Panc1 (cell line): ENCODE measurements around the gene FGD2. TPM values are rescaled to one million over a fixed set of nuclear protein-coding genes. Genes with fewer than 3 reads are reported as not detected.
A peak's percentile ranks its signal among the peaks of the same experiment; 100 is the strongest.

Experiments used
- ATAC-seq: fragments of 200-7000 bp; cut with Tn5 transposase; 2 replicates; pipeline ENCODE4 v1.9.1; 2020; ENCODE audit warnings: mild to moderate bottlenecking, moderate library complexity
- BruUV-seq: library from RNA; stranded (reverse); fragments of 400-500 nt; replicated peaks from 2 replicates; lab custom pipeline; 2021; lab: Mats Ljungman, UMichigan
- CTCF ChIA-PET: fragments of 300-600 bp; sonication (Branson Sonifier 250); formaldehyde crosslinking; loops from one replicate; lab custom pipeline; 2022; ENCODE audit warnings: antibody characterized with exemption; lab: Charles Lee
- POLR2A ChIA-PET: fragments of 300-600 bp; sonication (Branson Sonifier 250); formaldehyde crosslinking; loops from one replicate; lab custom pipeline; 2022; ENCODE audit warnings: antibody characterized with exemption; lab: Charles Lee
- DNase-seq: peaks from one replicate; pipeline ENCODE4 v3.0.0-alpha.2; 2010; ENCODE audit warnings: low read depth, low spot score
- H3K27ac ChIP-seq: 2 replicates; pipeline ENCODE4 v1.5.1; 2011; ENCODE audit warnings: mild to moderate bottlenecking, low read length, inconsistent platforms
- H3K27me3 ChIP-seq: fragments of 200-500 bp; sonication (Bioruptor generic); 2 replicates; pipeline ENCODE4 v1.6.0; 2014; ENCODE audit warnings: low read length, inconsistent platforms; ENCODE audit not compliant: control insufficient read depth, insufficient read depth
- H3K36me3 ChIP-seq: fragments of 200-500 bp; sonication (Bioruptor generic); 2 replicates; pipeline ENCODE4 v1.5.1; 2014; ENCODE audit warnings: inconsistent platforms, mild to moderate bottlenecking, low read length, moderate library complexity; ENCODE audit not compliant: control insufficient read depth, insufficient read depth
- H3K4me1 ChIP-seq: 2 replicates; pipeline ENCODE4 v1.5.1; 2011; ENCODE audit warnings: inconsistent platforms, mild to moderate bottlenecking, low read length, moderate library complexity; ENCODE audit not compliant: control insufficient read depth, insufficient read depth
- H3K4me3 ChIP-seq, 2 experiments: 2 replicates each; pipeline ENCODE4 v1.5.1; 2011 to 2012; ENCODE audit warnings: low read depth in 2 of 2, low read length in 2 of 2, mild to moderate bottlenecking in 2 of 2, inconsistent platforms in 1 of 2, moderate library complexity in 1 of 2
- H3K9me3 ChIP-seq: fragments of 200-500 bp; sonication (Bioruptor generic); 2 replicates; pipeline ENCODE4 v1.5.1; 2014; ENCODE audit warnings: low read depth, mild to moderate bottlenecking, inconsistent platforms, low read length, moderate library complexity; ENCODE audit not compliant: control insufficient read depth, insufficient read depth
- POLR2AphosphoS5 ChIP-seq: IDR thresholded peaks from 2 replicates; pipeline ENCODE4 v1.6.1; 2012; ENCODE audit warnings: mild to moderate bottlenecking, low read depth, low read length, moderate library complexity
- REST ChIP-seq, 2 experiments: IDR thresholded peaks; 2 replicates each; pipeline ENCODE4 v1.6.1; 2011 to 2012; ENCODE audit warnings: low read depth in 2 of 2, control low read depth in 1 of 2, low read length in 1 of 2, mild to moderate bottlenecking in 1 of 2, moderate library complexity in 1 of 2; ENCODE audit not compliant: insufficient read depth in 1 of 2
- SIN3A ChIP-seq: IDR thresholded peaks from 2 replicates; pipeline ENCODE4 v1.6.1; 2012; ENCODE audit warnings: low read depth, mild to moderate bottlenecking, low read length, moderate library complexity, borderline replicate concordance; ENCODE audit not compliant: insufficient read depth
- TCF7L2 ChIP-seq: IDR thresholded peaks from 2 replicates; pipeline ENCODE4 v1.6.1; 2011; ENCODE audit warnings: mild to moderate bottlenecking, low read depth, low read length, inconsistent platforms
- in situ Hi-C: cut with HindIII; loops from 2 replicates; pipeline ENCODE4 v1.10.0; 2016; ENCODE audit warnings: low sequenced_read_pairs, low pct_unique_long_range_greater_than_20kb
- intact Hi-C: fragments of 100-400 bp; cut with micrococcal nuclease; formaldehyde crosslinking; loops from one replicate; pipeline ENCODE4 v1.10.0; 2022; ENCODE audit not compliant: unreplicated experiment
- total RNA-seq: library from RNA; stranded (reverse); gene quantifications from one replicate; pipeline ENCODE4 v1.2.1, GENCODE V29; 2021; ENCODE audit not compliant: unreplicated experiment
- TF ChIP-seq, protein P1 (sequence below): fragments of 450-650 bp; IDR thresholded peaks from 2 replicates; pipeline ENCODE4 v1.5.1; 2017; ENCODE audit warnings: mild to moderate bottlenecking

FGD2 gene
- total RNA-seq, 1 experiment from 2014 or later: 0.10 TPM

DNA sequence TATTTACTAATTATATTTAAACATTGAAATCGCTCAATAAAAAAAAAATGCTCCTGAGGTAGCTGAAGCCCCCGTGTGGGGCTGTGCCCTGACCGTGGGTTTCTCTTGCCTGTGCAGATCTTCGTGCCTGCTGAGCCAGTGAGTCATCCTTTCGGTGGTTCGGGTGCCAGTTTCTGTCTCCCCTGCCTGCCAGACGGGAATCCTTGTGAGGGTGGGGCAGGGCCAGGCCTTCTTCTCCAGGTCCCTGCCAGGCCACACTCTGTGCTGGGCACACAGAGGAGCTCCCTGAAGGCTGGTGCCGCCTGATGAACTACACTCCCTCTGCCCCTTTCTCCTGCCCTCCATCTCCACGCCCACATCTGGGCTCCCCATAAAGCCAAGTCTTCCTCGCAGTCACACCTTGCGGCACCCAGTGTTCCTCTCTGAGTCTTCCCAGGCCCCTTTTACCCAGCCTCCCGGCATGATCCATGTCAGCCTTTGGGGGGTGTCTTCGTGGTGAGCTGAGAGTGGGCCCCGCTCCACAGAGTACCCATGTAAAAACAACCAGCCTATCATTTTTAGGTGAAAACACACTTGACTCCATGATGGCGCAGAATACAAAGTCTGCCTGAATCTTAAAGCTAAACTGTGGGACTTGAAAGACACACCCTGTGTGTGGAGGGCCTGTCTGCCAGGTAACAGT, 19.3 kb downstream of the FGD2 start:
- H3K9me3 ChIP-seq: no peaks in the 10 kb centered on the region
- POLR2A ChIA-PET: no interaction called here
- H3K4me1 ChIP-seq: 0 out of 2 replicates have a peak, but pooled peaks cover 10% of the 10 kb centered on the region
- no TSS peak for BruUV-seq
- H3K27ac ChIP-seq: 0 out of 2 replicates have a peak overlapping the region, but pooled peaks have one; percentile 26
- TF ChIP-seq SIN3A (no peak), POLR2AphosphoS5 (no peak), REST (IDR thresholded peaks at IDR 0.05; ENCODE audit: insufficient read depth in 1 of 2, low read depth in 2 of 2, low read length in 1 of 2) (no peak), TCF7L2 (no peak)
- TF ChIP-seq, protein P1, sequence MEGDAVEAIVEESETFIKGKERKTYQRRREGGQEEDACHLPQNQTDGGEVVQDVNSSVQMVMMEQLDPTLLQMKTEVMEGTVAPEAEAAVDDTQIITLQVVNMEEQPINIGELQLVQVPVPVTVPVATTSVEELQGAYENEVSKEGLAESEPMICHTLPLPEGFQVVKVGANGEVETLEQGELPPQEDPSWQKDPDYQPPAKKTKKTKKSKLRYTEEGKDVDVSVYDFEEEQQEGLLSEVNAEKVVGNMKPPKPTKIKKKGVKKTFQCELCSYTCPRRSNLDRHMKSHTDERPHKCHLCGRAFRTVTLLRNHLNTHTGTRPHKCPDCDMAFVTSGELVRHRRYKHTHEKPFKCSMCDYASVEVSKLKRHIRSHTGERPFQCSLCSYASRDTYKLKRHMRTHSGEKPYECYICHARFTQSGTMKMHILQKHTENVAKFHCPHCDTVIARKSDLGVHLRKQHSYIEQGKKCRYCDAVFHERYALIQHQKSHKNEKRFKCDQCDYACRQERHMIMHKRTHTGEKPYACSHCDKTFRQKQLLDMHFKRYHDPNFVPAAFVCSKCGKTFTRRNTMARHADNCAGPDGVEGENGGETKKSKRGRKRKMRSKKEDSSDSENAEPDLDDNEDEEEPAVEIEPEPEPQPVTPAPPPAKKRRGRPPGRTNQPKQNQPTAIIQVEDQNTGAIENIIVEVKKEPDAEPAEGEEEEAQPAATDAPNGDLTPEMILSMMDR: no peak
- no peaks in the 10 kb centered on the region for H3K27me3 ChIP-seq
- intact Hi-C loops: loop anchor here (1.0 kb wide), 1 partner anchor 27 kb away; no protein-coding TSS in a partner anchor
- H3K36me3 ChIP-seq: no peaks in the 10 kb centered on the region
- CTCF ChIA-PET: interaction anchor here (0.6 to 0.9 kb wide), 2 partner anchors 165 to 185 kb away, joined by 4 to 6 read pairs; no protein-coding TSS in a partner anchor
- no peak overlapping the region for H3K4me3 ChIP-seq
- DNase-seq (no peak), ATAC-seq (no peak)
- in situ Hi-C loops: no loop called here

DNA sequence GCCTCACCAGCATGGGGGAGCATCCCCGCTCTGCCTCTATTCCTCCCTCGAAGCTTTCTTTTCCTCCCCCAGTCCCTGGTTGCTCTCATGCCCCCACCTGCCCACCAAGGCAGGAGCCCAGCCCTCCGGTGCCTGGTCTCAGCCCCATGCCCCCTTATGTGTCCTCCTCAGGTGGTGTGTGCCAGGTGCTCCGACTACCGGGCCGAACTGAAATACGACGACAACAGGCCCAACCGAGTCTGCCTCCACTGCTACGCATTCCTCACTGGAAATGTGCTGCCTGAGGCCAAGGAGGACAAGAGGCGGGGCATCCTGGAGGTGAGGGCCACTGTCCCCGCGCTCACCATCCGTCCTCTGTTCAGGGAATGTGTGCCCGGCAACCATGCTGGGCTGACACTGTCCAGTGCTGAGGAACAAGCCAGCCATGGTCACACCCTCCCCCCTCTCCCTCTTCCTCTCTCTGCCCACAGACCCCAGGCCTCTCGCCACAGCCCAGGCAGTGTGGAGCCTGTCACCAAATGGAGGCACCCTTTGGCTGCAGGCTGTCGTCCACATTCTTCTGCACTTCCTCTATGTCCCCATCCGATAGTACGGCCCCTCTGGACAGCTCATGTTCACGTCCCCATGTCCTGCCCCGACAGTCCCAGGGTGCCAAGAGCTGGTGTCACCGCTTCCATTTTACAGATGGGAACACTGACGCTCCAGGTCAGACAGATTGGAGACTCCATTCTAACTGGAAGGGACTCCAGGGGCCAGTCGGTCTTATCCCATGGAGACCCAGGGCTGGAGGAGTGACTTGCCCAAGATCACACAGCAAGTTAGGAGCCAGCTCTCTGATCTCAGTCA, 20.4 kb downstream of the FGD2 start:
- TF ChIP-seq POLR2AphosphoS5: no peak
- no peak for TF ChIP-seq TCF7L2
- TF ChIP-seq SIN3A: no peak
- TF ChIP-seq REST (IDR thresholded peaks at IDR 0.05; ENCODE audit: insufficient read depth in 1 of 2, low read depth in 2 of 2, low read length in 1 of 2): no peak
- TF ChIP-seq, protein P1: no peak
- H3K4me1 ChIP-seq: 0 out of 2 replicates have a peak, but pooled peaks cover 10% of the 10 kb centered on the region

More for the DNA sequence above, 20.4 kb downstream of the FGD2 start:
- ChIA-PET POLR2A (no interaction called here), CTCF (interaction anchor here (0.5 to 1.3 kb wide), 2 partner anchors 136 to 185 kb away, joined by 3 to 4 read pairs; no protein-coding TSS in a partner anchor)
- intact Hi-C loops (loop anchor here (1.0 to 2.0 kb wide), 2 partner anchors 25 to 147 kb away; no protein-coding TSS in a partner anchor), in situ Hi-C loops (no loop called here)
- no peak for DNase-seq
- H3K27me3 ChIP-seq: no peaks in the 10 kb centered on the region
- no peaks in the 10 kb centered on the region for H3K36me3 ChIP-seq
- BruUV-seq: no TSS peak
- no peak overlapping the region for H3K4me3 ChIP-seq
- H3K27ac ChIP-seq: no peak overlapping the region
- no peak for ATAC-seq
- H3K9me3 ChIP-seq: no peaks in the 10 kb centered on the region
